Measurements from ENCODE around the gene MRPL2.

MRPL2 gene

GRCh38 chr6:43093436-43094289 is 34.4 kb upstream of the MRPL2 start:
- TF ChIP-seq FOXP2 (optimal IDR thresholded peaks at IDR 0.05; ENCODE audit: borderline replicate concordance, extremely low read depth, extremely low read length, insufficient read depth) (no peak), POLR2AphosphoS5 (IDR thresholded peaks at IDR 0.05; ENCODE audit: low read depth, low read length) (peak; percentile 76), TAF1 (IDR thresholded peaks at IDR 0.05; ENCODE audit: borderline replicate concordance, insufficient read depth, low read length) (peak; percentile 65; the same call in 1 of the 2 replicates), SIN3A (IDR thresholded peaks at IDR 0.05; ENCODE audit: borderline replicate concordance, insufficient read depth, low read length) (no peak)
- TF ChIP-seq, protein P1, sequence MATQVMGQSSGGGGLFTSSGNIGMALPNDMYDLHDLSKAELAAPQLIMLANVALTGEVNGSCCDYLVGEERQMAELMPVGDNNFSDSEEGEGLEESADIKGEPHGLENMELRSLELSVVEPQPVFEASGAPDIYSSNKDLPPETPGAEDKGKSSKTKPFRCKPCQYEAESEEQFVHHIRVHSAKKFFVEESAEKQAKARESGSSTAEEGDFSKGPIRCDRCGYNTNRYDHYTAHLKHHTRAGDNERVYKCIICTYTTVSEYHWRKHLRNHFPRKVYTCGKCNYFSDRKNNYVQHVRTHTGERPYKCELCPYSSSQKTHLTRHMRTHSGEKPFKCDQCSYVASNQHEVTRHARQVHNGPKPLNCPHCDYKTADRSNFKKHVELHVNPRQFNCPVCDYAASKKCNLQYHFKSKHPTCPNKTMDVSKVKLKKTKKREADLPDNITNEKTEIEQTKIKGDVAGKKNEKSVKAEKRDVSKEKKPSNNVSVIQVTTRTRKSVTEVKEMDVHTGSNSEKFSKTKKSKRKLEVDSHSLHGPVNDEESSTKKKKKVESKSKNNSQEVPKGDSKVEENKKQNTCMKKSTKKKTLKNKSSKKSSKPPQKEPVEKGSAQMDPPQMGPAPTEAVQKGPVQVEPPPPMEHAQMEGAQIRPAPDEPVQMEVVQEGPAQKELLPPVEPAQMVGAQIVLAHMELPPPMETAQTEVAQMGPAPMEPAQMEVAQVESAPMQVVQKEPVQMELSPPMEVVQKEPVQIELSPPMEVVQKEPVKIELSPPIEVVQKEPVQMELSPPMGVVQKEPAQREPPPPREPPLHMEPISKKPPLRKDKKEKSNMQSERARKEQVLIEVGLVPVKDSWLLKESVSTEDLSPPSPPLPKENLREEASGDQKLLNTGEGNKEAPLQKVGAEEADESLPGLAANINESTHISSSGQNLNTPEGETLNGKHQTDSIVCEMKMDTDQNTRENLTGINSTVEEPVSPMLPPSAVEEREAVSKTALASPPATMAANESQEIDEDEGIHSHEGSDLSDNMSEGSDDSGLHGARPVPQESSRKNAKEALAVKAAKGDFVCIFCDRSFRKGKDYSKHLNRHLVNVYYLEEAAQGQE (IDR thresholded peaks at IDR 0.05; ENCODE audit: insufficient read depth in 1 of 2, low read depth in 2 of 2, low read length in 2 of 2) = 0 out of 4 replicates have a peak, but pooled peaks of 1 of the 2 experiments have one; percentile 51

DNA sequence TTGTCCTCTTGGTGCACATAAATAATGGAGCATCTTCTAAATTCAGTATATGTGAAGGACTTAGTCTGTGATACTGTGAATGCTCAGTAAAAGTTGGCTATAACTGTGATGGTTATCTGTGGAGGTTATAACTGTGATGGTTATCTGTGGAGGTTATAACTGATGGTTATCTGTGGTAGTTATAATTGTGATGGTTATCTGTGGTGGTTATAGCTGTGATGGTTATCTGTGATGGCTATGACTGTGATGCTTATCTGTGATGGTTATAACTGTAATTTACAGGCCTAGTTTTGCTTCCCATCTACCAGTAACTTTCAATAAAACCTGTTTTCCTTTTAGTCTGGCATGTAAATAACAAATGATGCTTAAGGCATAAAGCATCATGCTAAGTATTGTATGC is 33.4 kb upstream of the MRPL2 start:
- TF ChIP-seq SIN3A (IDR thresholded peaks at IDR 0.05; ENCODE audit: borderline replicate concordance, insufficient read depth, low read length) (no peak), POLR2AphosphoS5 (IDR thresholded peaks at IDR 0.05; ENCODE audit: low read depth, low read length) (no peak), TAF1 (IDR thresholded peaks at IDR 0.05; ENCODE audit: borderline replicate concordance, insufficient read depth, low read length) (no peak)

GRCh38 chr6:43091436-43091991 is 32.3 kb upstream of the MRPL2 start:
- no peak for TF ChIP-seq POLR2AphosphoS5 (IDR thresholded peaks at IDR 0.05; ENCODE audit: low read depth, low read length)
- TF ChIP-seq TAF1 (IDR thresholded peaks at IDR 0.05; ENCODE audit: borderline replicate concordance, insufficient read depth, low read length) = no peak
- TF ChIP-seq, protein P1 (IDR thresholded peaks at IDR 0.05; ENCODE audit: insufficient read depth in 1 of 2, low read depth in 2 of 2, low read length in 2 of 2) = no peak
- no peak for TF ChIP-seq FOXP2 (optimal IDR thresholded peaks at IDR 0.05; ENCODE audit: borderline replicate concordance, extremely low read depth, extremely low read length, insufficient read depth)
- TF ChIP-seq SIN3A (IDR thresholded peaks at IDR 0.05; ENCODE audit: borderline replicate concordance, insufficient read depth, low read length) = no peak

- TF ChIP-seq SIN3A (IDR thresholded peaks at IDR 0.05; ENCODE audit: borderline replicate concordance, insufficient read depth, low read length) (no peak), TAF1 (IDR thresholded peaks at IDR 0.05; ENCODE audit: borderline replicate concordance, insufficient read depth, low read length) (no peak), FOXP2 (optimal IDR thresholded peaks at IDR 0.05; ENCODE audit: borderline replicate concordance, extremely low read depth, extremely low read length, insufficient read depth) (no peak), POLR2AphosphoS5 (IDR thresholded peaks at IDR 0.05; ENCODE audit: low read depth, low read length) (no peak)
- TF ChIP-seq, protein P1 (IDR thresholded peaks at IDR 0.05; ENCODE audit: insufficient read depth in 1 of 2, low read depth in 2 of 2, low read length in 2 of 2) = no peak
These were observed 31.8 kb upstream of the MRPL2 start for GRCh38 chr6:43091020-43091419.

DNA sequence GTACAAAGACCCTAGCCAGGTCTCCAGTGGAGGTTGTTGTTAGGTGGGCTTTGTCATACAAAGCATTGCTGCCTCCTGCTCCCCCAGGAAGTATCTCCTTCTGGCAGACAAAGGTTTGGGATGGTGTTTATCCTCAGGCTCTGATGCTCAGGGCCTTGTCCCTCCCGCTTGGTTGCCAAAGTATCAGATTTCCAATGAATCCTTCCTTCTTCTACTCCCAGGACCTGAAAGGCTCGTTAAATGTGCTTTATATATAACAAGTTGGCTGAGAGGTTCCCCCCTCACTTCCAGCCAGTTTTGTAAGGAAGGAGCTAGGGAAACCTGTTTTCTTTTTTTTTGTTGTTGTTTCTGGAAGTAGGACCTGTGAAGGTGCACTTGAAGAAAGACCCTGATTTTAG is 31.3 kb upstream of the MRPL2 start:
- no peak for TF ChIP-seq POLR2AphosphoS5 (IDR thresholded peaks at IDR 0.05; ENCODE audit: low read depth, low read length)
- no peak for TF ChIP-seq TAF1 (IDR thresholded peaks at IDR 0.05; ENCODE audit: borderline replicate concordance, insufficient read depth, low read length)
- no peak for TF ChIP-seq SIN3A (IDR thresholded peaks at IDR 0.05; ENCODE audit: borderline replicate concordance, insufficient read depth, low read length)
- no peak for TF ChIP-seq FOXP2 (optimal IDR thresholded peaks at IDR 0.05; ENCODE audit: borderline replicate concordance, extremely low read depth, extremely low read length, insufficient read depth)
- TF ChIP-seq, protein P1 (IDR thresholded peaks at IDR 0.05; ENCODE audit: insufficient read depth in 1 of 2, low read depth in 2 of 2, low read length in 2 of 2) = no peak

Data from PFSK-1 (cell line).